MM.1S (cell line): ENCODE data around the gene MAML3.

Experiments
- CTCF ChIP-seq: fragments of 300-600 bp; sonication (generic); IDR thresholded peaks from 2 replicates; pipeline ENCODE4 v1.5.1; 2016; ENCODE audit warnings: antibody characterized with exemption, low read length, mixed read lengths
- EZH2phosphoT487 ChIP-seq: fragments of 300-600 bp; sonication (generic); IDR thresholded peaks from 2 replicates; pipeline ENCODE4 v1.6.1; 2018; ENCODE audit warnings: antibody characterized with exemption, low read length

DNA sequence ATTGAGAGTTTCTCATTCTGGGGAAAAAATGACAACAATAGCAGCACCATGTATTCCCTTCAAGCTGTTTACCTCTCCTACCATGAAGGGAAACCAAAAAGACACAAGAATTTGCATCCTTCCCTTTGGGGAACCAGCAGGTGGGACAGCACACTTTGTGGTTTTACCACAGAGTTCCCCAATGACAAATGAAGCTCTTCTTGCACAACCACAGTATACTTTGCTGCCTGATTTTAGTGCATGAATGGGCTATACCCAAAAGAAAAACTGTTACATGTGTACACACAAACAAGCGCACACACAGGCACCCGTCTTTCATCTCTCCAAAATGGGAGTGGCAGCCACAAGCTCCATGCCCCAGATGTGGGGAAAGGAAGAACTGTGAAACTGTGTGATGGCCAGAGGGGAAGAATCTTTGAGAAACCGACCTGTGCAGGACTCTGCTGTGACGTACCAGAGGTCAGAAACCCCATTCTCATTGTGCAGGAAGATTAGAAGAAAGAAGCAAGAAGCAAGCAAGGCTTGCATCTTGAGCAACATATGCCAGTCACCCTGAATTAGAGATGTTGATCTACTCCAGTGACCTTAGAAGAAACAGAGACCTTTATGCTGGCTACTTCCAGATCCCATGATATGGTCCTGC, 2.7 kb upstream of the MAML3 start:
- TF ChIP-seq CTCF (no peak), EZH2phosphoT487 (no peak)
